Measurements from ENCODE around the gene MAMDC2.

MAMDC2 gene

GRCh38 chr9:70106571-70106970 is 62.9 kb downstream of the MAMDC2 start:
- DNase-seq (ENCODE audit: low read depth in 1 of 2, low spot score in 1 of 2): no peak

DNA sequence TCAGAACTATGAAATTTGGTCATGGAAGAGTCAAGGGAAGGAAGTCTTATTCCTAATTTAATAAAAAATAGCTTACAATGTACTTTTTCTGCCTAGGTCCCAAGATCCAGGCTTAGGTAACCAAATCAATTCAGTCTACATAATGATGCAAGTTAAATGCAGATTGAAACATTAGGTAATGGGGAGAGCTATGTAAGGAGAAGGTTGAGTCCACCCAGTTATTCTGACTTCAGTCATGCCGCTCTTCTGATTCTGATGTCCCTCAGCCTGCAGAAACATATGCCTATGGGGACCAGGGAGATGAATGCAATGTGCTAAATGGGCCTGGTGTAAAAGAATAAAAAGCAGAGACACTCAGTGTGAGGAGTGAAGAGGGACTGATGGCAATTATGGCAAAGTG is 63.9 kb downstream of the MAMDC2 start:
- DNase-seq (ENCODE audit: low read depth in 1 of 2, low spot score in 1 of 2): no peak

GRCh38 chr9:70108181-70108580 is 64.5 kb downstream of the MAMDC2 start:
- DNase-seq (ENCODE audit: low read depth in 1 of 2, low spot score in 1 of 2): no peak

DNA sequence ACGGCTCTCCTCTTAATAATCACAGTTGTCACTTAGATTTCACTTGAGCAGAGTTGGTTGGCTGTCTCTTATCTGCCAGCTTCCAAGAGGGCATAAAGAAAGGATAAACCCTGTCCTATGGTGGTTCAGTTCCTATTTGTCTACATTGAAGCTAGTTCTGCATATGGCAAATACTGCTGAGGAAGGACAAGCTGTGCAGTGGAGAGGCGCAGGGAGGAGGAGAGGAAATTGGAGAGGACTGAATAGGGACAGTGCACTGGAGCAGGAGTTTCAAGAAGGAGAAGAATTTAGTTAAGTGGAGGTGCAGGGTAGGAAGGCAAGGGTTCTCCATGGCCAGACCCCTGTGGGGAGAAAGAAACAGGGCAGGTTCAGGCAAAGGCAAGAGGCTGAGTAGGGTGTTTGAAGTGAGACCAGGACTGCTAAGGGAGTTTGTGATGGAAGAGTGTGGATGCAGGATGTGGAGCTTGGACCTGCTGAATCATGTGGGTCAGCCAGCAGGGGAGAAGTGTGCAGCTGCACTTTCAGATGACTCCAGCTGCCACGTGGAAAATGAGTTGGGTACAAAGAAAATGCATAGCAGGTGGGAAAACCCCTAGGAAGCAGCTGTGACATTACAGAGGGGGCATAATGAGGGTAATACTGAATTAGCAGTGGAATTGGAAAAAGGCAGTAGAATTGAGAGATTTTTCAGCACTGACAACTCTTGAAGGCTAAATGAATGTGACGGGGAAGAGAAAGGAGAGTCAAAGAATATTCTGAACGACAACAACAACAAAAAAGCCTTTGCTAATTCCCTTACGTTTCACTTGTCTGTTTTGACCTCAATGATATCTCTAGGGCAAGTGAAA is 66.8 kb downstream of the MAMDC2 start:
- no peak for DNase-seq (ENCODE audit: low read depth in 1 of 2, low spot score in 1 of 2)

GRCh38 chr9:70111042-70111602 is 67.5 kb downstream of the MAMDC2 start:
- DNase-seq (ENCODE audit: low read depth in 1 of 2, low spot score in 1 of 2): peak in 1 of 2 donors; percentile 28

- DNase-seq (ENCODE audit: low read depth in 1 of 2, low spot score in 1 of 2): no peak
These were observed 68.1 kb downstream of the MAMDC2 start for GRCh38 chr9:70111641-70112236.

GRCh38 chr9:70112981-70113380 is 69.3 kb downstream of the MAMDC2 start:
- DNase-seq (ENCODE audit: low read depth in 1 of 2, low spot score in 1 of 2): no peak

DNA sequence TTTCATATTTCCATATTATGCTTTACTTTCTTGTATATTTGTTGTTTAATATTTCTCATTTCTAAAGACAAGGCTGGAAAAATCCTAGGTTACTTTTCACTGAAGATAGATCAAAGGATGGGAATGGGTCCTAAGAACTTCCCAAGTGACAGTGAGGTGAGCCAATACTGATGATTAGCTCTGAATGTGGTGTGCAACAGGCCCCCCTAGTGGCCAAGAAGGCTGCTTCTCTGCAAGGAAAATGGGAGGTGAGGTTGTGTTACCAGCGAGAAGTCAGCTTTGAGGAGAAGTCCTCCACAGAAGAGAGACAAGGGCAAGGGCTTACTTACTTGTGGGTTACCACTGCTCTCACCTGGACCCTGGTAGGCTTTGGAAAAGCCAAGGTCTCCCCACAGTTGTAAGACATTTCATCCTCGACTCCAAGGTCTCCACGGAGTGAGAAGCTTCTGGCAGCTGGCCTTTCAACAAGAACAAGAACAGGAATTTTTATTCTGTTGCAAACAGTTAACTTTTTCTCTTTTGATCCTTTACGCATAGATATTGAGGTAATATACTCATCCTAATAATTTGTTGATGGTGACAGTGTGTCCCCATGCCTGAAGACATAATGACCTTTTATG is 69.9 kb downstream of the MAMDC2 start:
- no peak for DNase-seq (ENCODE audit: low read depth in 1 of 2, low spot score in 1 of 2)

DNA sequence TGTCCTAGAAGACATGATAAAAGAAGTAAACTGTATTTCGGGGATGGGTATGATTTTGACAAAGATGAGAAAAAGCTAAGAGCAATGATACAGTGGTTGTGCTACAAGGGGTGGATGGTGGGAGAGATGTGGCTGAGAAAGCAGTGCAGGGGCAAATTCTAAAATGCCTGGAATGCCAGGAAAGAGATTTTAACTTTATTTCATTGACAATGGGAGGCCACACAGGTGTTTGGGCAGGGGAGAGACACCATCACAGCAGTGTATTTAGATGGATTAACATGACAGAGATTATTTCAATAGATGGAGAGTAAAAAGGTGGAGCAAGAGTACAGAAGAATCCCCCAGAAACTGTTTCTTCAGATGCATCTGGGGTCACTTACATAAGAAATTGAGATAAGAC is 71.2 kb downstream of the MAMDC2 start:
- no peak for DNase-seq (ENCODE audit: low read depth in 1 of 2, low spot score in 1 of 2)

DNA sequence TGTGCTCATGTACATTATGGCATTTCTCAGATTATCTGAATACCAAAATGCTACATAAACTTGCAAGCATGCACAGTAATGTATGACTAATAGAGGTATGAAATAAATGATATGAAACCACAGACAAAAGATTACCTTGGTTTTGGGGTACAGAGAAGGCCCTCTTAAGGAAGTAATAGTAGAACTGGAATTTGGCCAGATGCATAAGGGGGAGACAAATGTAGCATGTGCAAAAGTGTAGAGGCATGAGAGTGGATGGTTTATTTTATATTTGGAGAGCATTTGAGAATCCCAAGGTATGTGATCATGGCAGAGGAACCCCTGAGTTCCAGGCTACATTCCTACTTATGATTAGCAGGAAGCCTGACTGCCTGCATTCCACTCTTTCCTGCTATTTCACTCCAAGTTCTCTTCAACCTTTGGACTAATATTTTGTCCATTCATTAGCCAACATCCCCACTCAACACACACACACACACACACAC is 74.2 kb downstream of the MAMDC2 start:
- no peak for DNase-seq (ENCODE audit: low read depth in 1 of 2, low spot score in 1 of 2)

DNA sequence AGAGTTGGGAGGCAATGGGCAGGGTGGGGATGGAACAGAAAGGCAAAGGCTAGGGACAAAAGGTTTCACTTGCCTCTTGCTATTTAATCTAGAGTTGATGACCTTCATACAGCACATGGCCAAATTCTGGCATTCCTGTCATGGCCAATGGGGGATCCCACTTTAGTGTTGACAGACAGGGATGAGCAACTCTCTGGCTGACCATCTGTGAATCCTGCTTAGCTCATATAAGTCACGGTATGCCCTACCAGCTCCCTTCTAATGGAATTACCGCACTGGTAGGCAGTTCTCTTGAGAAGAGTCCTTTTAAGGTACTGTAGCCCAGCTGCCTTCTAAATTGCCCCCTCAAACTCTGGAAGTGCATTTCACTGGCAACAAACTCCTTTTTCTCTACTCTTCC is 76.1 kb downstream of the MAMDC2 start:
- DNase-seq (ENCODE audit: low read depth in 1 of 2, low spot score in 1 of 2): no peak

GRCh38 chr9:70120834-70121510 is 77.3 kb downstream of the MAMDC2 start:
- no peak for DNase-seq (ENCODE audit: low read depth in 1 of 2, low spot score in 1 of 2)

DNA sequence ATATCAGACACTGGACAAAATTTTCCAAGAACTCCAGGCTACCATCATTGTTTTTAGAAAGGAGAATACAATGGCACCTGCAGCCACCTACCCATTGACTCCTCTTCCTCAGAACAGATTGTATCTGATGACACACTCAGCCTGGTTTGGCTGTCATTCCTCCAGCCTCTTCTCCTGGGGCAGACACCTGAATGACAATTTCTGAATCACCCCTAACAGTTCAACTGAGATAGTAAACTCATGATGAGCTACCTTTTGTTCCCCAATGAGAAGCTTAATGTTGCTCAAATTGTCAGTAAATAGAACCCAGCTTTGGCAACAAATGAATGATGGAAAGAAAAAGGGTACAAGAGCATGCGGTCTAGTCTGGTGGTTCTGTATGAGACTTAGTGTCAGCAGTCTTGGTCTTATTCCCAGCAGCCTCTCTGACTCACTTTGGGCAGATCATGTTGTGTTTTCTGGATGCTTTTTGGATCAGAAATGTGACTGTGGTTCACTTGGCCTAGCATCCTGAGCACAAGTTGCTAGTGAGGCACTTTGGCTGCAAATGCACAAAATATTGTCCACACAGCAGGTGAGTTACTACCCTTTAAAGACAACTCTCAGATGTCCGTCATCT is 78.3 kb downstream of the MAMDC2 start:
- DNase-seq (ENCODE audit: low read depth in 1 of 2, low spot score in 1 of 2): no peak

DNA sequence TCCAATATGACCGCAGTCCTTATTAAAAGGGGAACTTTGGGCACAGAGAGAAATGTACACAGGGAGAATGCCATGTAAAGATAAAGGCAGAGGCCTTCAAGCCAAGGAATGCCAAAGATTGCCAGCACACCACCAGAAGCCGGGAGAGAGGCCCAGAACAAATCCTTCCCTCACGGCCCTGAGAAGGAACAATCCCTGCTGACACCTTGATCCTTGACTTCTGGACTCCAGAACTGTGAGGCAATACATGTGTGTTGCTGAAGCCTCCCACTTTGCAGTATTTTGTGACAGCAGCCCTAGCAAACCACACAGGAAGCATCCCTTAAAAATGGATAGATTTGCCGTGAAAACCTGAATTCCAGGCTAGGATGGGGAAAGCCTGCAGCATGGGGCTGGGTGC is 80.0 kb downstream of the MAMDC2 start:
- no peak for DNase-seq (ENCODE audit: low read depth in 1 of 2, low spot score in 1 of 2)

GRCh38 chr9:70125621-70126263 is 82.1 kb downstream of the MAMDC2 start:
- DNase-seq (ENCODE audit: low read depth in 1 of 2, low spot score in 1 of 2): no peak

- no peak for DNase-seq (ENCODE audit: low read depth in 1 of 2, low spot score in 1 of 2)
These were observed 83.4 kb downstream of the MAMDC2 start for GRCh38 chr9:70127036-70127435.

DNA sequence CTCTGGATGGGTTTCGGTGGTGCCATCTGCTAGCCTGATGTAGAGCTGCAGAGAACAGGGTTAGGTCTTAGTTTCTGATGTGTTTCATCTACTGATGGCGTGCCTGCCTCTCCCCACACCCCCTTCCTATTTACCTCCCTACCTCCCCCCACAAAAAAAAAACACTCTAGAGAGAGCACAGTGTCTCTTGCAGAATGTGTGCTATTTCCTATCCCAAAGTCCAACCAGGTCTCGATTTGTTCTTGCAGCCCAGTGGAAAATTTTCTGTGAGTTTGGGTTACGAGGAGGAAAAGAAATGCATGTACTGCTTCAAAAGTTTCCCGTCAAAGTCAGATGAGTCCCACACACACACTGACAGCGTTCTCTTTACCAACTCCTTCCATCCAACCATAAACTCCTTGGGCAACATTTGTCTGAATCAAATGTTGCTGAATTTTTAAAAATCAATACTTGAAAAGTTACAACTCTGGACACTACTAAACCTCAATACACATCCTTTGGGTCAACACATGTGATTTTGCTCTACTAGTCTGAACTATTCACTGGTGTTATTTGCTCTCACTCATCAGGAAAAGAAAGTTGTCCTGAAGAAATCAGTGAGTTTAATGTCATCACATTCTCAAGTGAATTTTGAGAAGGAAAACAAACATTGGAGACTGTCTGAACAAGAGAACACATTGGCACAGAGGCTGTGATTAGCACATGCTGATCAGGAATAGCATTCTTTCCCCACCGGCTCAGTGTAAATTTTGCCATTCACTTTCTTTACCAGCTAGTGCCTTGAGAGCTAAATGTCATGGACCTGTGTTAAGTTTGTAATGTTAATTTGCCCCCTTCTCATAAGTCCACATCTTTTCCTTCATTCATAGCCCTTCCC is 84.1 kb downstream of the MAMDC2 start:
- DNase-seq (ENCODE audit: low read depth in 1 of 2, low spot score in 1 of 2): no peak

- DNase-seq (ENCODE audit: low read depth in 1 of 2, low spot score in 1 of 2): no peak
These were observed 86.6 kb downstream of the MAMDC2 start for GRCh38 chr9:70130266-70130665.

GRCh38 chr9:70131296-70131695 is 87.6 kb downstream of the MAMDC2 start:
- no peak for DNase-seq (ENCODE audit: low read depth in 1 of 2, low spot score in 1 of 2)

Measured in activated CD4-positive, alpha-beta T cell treated with anti-CD3 and anti-CD28 coated beads, Interleukin-2, amount 50 U/mL, for 24 hours (primary cell).